Measurements from ENCODE around the gene IKZF1.

IKZF1 gene

DNA sequence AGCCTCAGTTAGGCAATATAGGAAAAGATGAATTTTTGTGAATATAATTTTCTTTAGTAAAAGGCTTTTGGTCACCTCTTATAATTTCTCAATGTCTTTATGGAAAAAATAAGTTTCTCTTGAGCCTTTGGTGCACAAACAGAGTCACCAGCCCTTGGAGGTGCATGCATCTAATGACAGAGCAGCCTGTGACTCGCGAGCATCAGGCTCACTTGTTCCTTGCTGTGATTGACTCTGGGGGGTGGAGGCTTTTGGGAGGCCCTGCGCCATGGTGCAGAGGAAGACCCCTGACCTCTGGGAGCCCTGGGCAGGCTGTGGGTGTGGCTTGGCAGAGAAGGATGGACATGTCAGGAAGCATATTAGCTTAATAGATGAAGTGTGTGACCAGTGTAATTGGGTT lies 85.4 kb downstream of the IKZF1 start:
- TF ChIP-seq, protein P1, sequence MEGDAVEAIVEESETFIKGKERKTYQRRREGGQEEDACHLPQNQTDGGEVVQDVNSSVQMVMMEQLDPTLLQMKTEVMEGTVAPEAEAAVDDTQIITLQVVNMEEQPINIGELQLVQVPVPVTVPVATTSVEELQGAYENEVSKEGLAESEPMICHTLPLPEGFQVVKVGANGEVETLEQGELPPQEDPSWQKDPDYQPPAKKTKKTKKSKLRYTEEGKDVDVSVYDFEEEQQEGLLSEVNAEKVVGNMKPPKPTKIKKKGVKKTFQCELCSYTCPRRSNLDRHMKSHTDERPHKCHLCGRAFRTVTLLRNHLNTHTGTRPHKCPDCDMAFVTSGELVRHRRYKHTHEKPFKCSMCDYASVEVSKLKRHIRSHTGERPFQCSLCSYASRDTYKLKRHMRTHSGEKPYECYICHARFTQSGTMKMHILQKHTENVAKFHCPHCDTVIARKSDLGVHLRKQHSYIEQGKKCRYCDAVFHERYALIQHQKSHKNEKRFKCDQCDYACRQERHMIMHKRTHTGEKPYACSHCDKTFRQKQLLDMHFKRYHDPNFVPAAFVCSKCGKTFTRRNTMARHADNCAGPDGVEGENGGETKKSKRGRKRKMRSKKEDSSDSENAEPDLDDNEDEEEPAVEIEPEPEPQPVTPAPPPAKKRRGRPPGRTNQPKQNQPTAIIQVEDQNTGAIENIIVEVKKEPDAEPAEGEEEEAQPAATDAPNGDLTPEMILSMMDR (IDR thresholded peaks at IDR 0.05; ENCODE audit: low read depth, low read length, poor library complexity, severe bottlenecking): no peak
- TF ChIP-seq EZH2phosphoT487 (IDR thresholded peaks at IDR 0.05; ENCODE audit: borderline replicate concordance, low read length): no peak
- Histone ChIP-seq H3K4me2 (ENCODE audit: low read length) (no peak overlapping the region), H3K9me2 (replicated peaks; ENCODE audit: control insufficient read depth, low read length) (no peaks in the 10 kb centered on the region), H3F3A (ENCODE audit: control insufficient read depth, insufficient read depth) (peaks cover 4% of the 10 kb centered on the region), H3K4me1 (ENCODE audit: control insufficient read depth, low read length) (peaks cover 41% of the 10 kb centered on the region), H3K79me2 (ENCODE audit: control insufficient read depth, low read length) (peaks cover 36% of the 10 kb centered on the region), H3K27ac (ENCODE audit: low read depth, low read length) (no peak overlapping the region), H3K36me3 (ENCODE audit: control insufficient read depth, low read length) (peaks cover 98% of the 10 kb centered on the region), H3K9me3 (ENCODE audit: control insufficient read depth, insufficient read depth, low read length) (no peaks in the 10 kb centered on the region), H3K27me3 (ENCODE audit: control insufficient read depth, low read length) (no peaks in the 10 kb centered on the region), H4K20me1 (ENCODE audit: control insufficient read depth, insufficient read depth, low read depth, low read length) (peaks cover 5% of the 10 kb centered on the region; the same call in 1 of the 2 replicates), H3K4me3 (ENCODE audit: low read length) (no peak overlapping the region)

DNA sequence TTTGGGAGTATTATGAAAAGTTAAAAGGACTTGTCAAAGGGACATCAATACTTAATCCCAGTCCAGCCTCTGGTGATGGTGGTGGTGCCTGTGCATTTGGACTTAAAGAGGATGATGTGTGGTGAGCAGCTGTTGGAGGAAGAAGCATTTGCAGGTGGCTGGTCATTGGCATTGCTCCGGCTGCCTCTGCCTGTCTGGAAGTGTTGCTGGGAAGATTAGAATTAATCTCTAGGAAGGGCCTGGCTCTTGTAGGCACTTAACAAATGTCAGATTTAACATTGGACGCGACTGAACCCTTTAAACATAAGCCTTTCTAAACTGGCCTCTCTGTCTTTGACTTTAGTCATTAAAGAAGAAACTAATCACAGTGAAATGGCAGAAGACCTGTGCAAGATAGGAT lies 86.9 kb downstream of the IKZF1 start:
- no peak overlapping the region for H3K4me2 ChIP-seq (ENCODE audit: low read length)

DNA sequence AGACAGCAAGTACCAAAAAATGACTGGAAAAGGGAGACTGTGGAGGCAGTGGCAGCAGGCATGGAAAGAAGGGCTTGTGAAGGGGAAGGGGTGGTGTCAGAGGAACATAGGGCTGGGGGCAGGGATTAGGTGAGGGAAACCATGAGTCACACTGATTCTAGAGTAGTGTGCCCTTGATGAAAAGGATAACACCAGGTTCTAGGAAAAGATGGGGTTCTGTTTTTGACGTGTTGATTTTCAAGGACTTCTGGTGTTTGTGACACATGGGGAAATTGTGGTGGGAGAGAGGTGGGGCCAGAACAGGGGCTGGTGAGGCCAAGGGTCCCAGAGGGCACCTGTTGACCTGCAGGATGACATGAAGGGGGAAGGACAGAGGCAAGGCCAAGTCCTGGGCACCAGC lies 88.6 kb downstream of the IKZF1 start:
- Histone ChIP-seq H3K4me1 (ENCODE audit: control insufficient read depth, low read length) (peaks cover 61% of the 10 kb centered on the region), H3K4me3 (ENCODE audit: low read length) (no peak overlapping the region), H3K27ac (ENCODE audit: low read depth, low read length) (no peak overlapping the region), H3F3A (ENCODE audit: control insufficient read depth, insufficient read depth) (peaks cover 17% of the 10 kb centered on the region), H3K4me2 (ENCODE audit: low read length) (no peak overlapping the region; the same call in 1 of the 2 replicates), H3K9me2 (replicated peaks; ENCODE audit: control insufficient read depth, low read length) (no peaks in the 10 kb centered on the region), H4K20me1 (ENCODE audit: control insufficient read depth, insufficient read depth, low read depth, low read length) (peaks cover 11% of the 10 kb centered on the region; the same call in 1 of the 2 replicates), H3K9me3 (ENCODE audit: control insufficient read depth, insufficient read depth, low read length) (no peaks in the 10 kb centered on the region), H3K27me3 (ENCODE audit: control insufficient read depth, low read length) (no peaks in the 10 kb centered on the region), H3K79me2 (ENCODE audit: control insufficient read depth, low read length) (peaks cover 44% of the 10 kb centered on the region), H3K36me3 (ENCODE audit: control insufficient read depth, low read length) (peaks cover 99% of the 10 kb centered on the region)
- no peak for TF ChIP-seq EZH2phosphoT487 (IDR thresholded peaks at IDR 0.05; ENCODE audit: borderline replicate concordance, low read length)
- TF ChIP-seq, protein P1 (IDR thresholded peaks at IDR 0.05; ENCODE audit: low read depth, low read length, poor library complexity, severe bottlenecking): no peak

More for the DNA sequence above, 86.9 kb downstream of the IKZF1 start:
- H3K9me2 ChIP-seq (replicated peaks; ENCODE audit: control insufficient read depth, low read length): no peaks in the 10 kb centered on the region
- TF ChIP-seq, protein P1 (IDR thresholded peaks at IDR 0.05; ENCODE audit: low read depth, low read length, poor library complexity, severe bottlenecking): no peak
- TF ChIP-seq EZH2phosphoT487 (IDR thresholded peaks at IDR 0.05; ENCODE audit: borderline replicate concordance, low read length): no peak
- H3K4me1 ChIP-seq (ENCODE audit: control insufficient read depth, low read length): peaks cover 56% of the 10 kb centered on the region
- no peak overlapping the region for H3K27ac ChIP-seq (ENCODE audit: low read depth, low read length)
- H3F3A ChIP-seq (ENCODE audit: control insufficient read depth, insufficient read depth): peaks cover 11% of the 10 kb centered on the region
- H3K4me3 ChIP-seq (ENCODE audit: low read length): no peak overlapping the region
- H3K27me3 ChIP-seq (ENCODE audit: control insufficient read depth, low read length): no peaks in the 10 kb centered on the region
- peaks cover 6% of the 10 kb centered on the region; the same call in 1 of the 2 replicates for H4K20me1 ChIP-seq (ENCODE audit: control insufficient read depth, insufficient read depth, low read depth, low read length)
- H3K36me3 ChIP-seq (ENCODE audit: control insufficient read depth, low read length): peaks cover 98% of the 10 kb centered on the region
- no peaks in the 10 kb centered on the region for H3K9me3 ChIP-seq (ENCODE audit: control insufficient read depth, insufficient read depth, low read length)
- peaks cover 34% of the 10 kb centered on the region for H3K79me2 ChIP-seq (ENCODE audit: control insufficient read depth, low read length)
